HG02571 (cell line): ENCODE data around the gene CDYL.

Experiments
- ATAC-seq: cut with Tn5 transposase; IDR thresholded peaks from one replicate; pipeline ENCODE4 v1.9.1; 2021; ENCODE audit warnings: mild to moderate bottlenecking, moderate library complexity; ENCODE audit not compliant: unreplicated experiment

The CDYL gene

GRCh38 chr6:4773181-4773580 lies 3.0 kb upstream of the CDYL start:
- no peak for ATAC-seq

- ATAC-seq, result no peak
These were observed 1.9 kb upstream of the CDYL start for GRCh38 chr6:4774296-4774695.

GRCh38 chr6:4774715-4775493 lies 1.3 kb upstream of the CDYL start:
- ATAC-seq, result no peak

- ATAC-seq, result peak; percentile 51
These were observed 592 bp upstream of the CDYL start for GRCh38 chr6:4775494-4776130.

DNA sequence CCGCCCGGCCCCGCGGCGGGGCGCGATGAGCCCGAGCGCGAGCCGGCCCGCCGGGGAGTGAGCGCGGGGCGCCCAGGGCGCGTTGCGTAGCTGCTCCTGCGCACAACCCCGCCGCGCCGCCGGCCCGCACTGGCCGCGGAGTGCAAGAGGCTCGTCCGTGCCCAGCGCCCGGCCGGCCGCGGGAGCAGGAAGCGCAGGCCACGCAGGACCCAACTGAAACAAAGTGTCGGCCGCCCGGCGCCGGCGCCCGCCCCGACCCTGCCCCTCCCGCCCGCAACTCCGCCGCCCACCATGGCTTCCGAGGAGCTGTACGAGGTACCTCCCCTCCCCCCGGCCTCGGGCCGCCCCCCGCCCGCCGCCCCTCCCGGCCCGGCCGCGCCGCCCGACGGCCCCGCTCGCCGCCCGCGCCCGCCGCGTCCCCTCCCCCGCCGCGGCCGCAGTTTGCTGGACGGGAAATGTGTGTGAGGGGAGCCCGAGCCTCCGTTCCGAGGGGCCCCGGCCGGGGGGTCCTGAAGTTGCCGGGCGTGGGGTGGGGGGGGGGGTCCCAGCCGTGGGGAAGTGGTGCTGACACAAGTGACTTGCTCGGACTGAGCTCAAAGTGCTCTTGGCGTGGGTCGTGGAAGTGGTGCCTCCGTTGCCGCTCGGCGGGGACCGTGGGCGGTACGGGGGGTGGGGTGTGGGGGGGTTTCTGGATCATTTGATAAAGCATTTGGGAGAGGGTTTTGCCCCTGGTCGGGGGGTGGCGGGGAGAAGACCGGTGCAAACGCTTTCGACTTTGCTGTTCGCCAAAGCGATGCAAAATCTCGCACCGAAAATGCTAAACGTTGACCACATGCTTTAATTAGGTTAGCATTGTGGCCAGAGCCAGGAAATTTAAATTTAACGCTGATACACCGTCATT lies 539 bp downstream of the CDYL start:
- peak; percentile 8 for ATAC-seq

DNA sequence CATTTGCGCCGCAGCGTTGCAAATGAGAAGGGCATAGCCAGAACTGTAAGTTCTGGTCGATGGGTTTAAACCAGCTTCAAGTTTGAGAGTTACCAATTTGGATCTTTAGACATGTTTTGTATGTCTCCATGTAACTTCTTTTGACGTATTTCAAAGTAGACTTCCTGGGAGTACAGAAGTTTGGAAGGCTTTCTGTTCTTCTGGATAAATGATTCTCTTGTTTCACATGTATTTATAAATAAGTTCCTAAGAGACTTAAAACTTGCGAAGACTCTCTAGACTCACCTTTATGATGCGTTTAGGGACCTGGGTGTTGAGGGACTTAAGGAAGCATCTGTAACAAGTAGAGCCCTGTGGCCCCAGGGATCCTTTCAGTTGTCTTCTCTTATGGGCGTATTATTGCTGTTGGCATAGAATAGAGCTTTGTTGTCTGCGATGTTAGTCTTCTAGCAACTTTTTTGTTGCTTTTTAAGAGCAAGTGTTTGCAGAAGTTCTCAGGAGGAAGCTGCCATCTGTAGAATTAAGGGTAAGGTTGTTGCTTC lies 1.3 kb downstream of the CDYL start:
- no peak for ATAC-seq

GRCh38 chr6:4778086-4778485 lies 1.9 kb downstream of the CDYL start:
- ATAC-seq, result no peak

GRCh38 chr6:4780360-4780812 lies 4.2 kb downstream of the CDYL start:
- ATAC-seq, result no peak

DNA sequence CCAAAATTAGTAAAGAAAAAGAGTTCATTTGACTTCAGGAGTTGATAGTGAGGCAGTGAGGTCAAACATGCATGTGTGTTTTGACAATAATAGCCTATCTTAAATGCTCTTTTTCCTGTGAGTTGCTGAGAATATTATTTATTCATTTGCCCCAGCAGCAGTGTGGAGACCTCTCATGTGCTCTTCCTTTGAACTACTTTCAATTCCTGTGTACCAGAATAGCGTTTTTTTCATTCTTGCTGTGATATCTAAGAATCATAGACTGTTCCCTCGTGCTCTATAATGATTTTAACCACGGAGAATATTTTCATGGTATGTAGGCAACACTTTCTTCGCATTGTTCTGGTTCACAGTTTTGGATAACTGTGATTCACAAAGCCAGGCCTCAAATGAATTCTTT lies 5.2 kb downstream of the CDYL start:
- ATAC-seq, result no peak

DNA sequence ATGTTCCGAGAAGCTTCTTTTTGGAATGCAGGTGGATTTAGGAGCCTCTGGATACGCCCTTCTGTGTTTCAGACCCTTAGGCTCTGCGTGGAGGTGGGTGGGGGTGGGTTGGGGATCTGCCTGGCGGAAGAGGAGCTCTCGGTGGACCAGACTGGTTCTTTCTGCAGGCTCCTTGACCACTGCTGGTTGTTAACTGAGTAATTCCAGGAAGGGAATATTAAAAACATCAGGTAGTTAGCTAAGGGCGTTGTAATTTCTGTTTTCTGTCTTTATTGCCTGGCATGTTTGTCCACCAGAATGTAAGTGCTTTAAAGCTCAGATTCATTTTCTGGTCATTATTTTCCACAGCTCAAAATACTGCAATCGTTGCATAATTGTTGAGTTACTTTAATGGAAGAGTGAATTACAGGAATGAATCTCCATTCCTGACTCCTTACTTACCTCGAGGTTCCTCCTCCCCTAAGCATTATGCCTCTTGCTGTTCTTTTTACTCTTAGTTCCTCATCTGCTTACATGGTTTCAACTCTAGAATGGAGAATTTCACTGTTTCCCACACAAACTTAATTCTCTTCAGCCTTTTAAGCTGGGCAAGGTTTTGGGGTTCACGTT lies 5.9 kb downstream of the CDYL start:
- no peak for ATAC-seq

DNA sequence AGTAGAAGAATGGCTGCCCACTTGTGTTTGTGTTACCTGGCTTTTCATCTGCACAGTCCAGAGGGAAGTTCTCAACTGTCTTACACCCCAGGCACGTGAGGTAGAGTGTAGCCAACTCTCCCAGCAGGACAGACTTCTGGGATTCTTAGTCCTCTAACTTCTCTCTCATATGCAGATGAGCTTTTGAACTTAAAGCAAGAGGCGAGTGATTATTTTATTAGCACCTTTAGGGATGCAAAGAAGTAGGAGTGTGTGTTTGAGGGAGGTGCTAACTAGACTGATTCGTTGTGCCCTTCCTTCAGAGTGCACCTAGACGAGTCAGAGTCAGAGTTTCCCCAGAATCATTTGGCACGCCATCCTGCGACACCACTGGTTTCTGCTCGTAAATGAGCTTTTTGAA lies 10.8 kb downstream of the CDYL start:
- no peak for ATAC-seq

GRCh38 chr6:4788482-4788881 lies 12.3 kb downstream of the CDYL start:
- no peak for ATAC-seq

DNA sequence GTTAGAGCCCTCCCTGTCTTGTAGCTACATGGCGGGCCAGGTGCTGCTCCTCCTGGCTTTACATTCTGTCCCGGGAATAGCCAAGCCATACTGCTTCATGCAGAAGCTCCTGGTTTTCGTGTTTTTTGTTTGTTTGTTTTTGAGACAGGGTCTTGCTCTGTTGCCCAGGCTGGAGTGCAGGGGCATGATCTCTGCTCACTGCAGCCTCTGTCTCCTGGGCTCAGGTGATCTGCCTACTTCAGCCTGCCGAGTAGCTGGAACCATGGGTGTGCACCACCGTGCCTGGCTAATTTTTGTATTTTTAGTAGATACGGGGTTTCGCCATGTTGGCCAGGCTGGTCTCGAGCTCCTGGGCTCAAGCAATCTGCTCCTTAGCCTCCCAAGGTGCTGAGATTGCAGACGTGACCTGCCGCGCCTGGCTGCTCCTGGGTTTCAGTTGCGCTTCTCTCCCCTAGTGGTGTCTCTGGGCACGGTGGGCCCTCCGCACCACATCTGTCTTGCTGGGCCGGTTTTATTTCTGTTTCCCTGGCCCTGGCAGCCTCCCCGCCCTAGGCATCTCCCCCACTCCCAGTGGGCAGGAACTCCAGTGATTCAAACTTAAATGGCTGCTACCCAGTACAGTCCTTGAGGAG lies 12.9 kb downstream of the CDYL start:
- peak; percentile 86 for ATAC-seq

DNA sequence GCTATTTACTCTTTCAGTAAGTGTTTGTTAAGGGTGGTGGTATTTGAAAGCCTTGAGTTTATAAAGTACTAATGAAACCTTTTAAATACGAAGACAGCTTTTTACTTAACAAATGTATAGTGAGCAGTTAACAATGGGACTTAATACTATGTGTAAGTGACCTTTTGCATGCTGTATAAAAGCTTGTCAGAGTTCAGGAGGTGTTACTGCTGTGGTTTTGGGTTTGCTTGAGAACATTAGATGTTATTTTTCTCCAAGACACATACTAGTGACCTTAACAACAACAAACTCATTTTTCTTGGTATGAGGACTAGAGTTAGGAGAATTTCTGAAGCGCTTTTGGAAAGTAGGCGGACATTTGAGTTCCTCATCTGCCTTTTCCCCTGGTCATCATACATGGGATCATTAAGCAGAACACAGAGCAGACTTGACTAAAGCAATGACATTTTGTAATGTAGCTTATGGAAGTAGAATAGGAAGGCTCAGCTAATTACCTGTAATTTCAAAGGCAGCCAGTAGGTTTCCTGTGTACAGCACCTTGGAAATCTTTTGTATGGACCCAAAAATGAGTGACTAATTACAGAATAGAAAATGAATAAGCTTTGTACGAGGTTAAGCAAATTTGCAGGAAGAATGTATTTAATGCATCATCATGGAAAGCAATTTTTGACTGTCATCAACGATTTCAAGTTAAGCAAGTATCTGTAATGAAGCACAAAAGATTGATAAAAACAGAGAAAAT lies 14.1 kb downstream of the CDYL start:
- no peak for ATAC-seq

DNA sequence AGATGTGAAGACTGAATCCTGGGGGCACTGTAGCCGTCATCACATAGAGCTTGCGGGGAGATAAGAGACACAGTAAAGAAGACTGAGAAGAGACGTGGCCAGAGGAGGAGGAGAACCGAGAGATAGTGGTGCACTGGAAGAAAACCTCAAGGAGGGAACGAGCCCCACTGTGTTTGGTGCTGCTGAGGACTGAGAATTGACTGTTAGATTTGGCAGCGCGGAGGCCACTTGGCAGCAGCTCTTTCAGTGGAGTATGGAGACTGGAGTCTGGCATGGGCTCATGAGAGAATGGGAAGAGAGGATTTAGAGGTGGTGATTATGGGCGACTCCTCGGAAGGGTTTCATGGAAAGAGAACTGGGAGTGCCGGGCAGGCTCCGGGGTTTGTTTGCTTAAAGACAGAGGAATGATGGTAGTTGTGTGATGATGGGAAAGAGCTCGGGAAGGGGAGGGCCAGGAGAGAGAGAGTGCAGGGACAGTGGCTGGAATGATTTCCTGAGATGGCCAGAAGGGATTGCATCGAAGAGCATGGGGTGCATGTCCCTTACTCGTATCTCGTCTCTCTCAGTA lies 18.0 kb downstream of the CDYL start:
- ATAC-seq, result no peak

GRCh38 chr6:4797587-4797986 lies 21.4 kb downstream of the CDYL start:
- ATAC-seq, result no peak

DNA sequence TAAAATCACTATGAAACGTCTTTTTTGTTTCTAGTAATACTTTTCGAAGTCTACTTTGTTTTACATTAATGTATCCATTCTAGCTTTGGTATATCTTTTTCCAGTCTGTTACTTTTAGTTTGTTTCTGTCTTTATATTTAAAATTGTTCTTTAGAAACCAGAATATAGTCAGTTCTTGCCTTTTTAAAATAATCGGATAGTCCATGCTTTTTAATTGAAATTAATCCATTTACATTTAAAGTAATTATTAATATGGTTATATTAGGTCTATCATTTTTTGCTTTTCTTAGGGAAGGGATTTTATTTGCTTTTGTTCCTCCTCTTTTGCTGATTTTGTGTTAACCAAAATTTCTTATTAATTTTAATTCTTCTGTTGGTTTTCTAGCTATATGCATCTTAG lies 23.7 kb downstream of the CDYL start:
- ATAC-seq, result no peak

DNA sequence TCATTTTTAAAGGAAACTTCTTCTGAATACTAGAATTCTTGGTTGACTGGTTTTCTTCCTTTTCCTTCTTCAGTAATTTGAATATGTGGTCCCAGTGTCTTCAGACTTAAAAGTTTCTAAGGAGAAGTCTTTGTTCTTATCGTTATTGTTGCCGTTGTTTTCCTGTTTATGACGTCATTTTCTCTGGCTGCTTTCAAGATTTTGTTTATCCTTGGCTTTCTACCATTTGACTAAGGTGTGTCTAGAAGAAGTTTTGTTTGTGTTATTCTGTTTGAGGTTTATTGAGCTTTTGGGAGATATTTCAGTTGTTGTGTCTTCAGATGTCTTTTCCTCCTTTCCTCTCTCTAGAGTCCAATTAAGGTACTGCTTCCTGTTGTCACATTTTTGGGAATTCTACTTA lies 24.5 kb downstream of the CDYL start:
- ATAC-seq, result no peak

GRCh38 chr6:4801491-4802110 lies 25.4 kb downstream of the CDYL start:
- peak; percentile 64 for ATAC-seq
